Stimulated activated CD8-positive, alpha-beta memory T cell treated with anti-CD3 and anti-CD28 coated beads, Interleukin-4, amount 100 ng/mL, for 48 hours (primary cell): Measurements from ENCODE around the gene FAM200A.
"Not testable (repeated sequence)": the region's sequence is repeated elsewhere in the genome, so short reads cannot be mapped to it uniquely, and the experiment has no call there.

Experiments used
- DNase-seq: peaks from one replicate; pipeline ENCODE4 v3.0.0-alpha.2; 2020

The FAM200A gene

GRCh38 chr7:99558306-99559174 is 6.6 kb upstream of the FAM200A start, which contains the start of gene ZNF655:
TSS of gene ZNF655 (plus strand) at chr7:99558642. CDS start at chr7:99560560, 1,918 bp downstream.
- peak; percentile 93 for DNase-seq

GRCh38 chr7:99557940-99558305 is 6.0 kb upstream of the FAM200A start:
- DNase-seq = no peak

- DNase-seq = no peak
Measured at GRCh38 chr7:99557196-99557607, 5.3 kb upstream of the FAM200A start.

DNA sequence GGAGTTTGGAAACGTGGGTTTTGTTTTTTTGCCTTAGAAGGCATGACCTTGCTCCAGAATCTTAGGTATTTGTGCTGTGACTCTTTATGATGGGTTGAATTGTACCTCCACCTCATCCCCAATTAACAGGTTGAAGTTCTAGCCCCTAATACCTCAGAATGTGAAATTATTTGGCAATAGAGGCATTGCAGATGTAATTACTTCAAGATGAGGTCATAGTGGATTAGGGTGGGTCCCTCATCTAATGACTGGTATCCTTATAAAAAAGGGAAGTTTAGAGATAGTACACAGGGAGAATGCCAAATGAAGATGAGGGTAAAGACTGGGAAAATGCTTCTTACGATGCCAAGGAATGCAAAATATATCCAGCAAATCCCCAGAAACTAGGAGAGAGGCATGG is 3.0 kb upstream of the FAM200A start:
- no peak for DNase-seq

GRCh38 chr7:99553039-99553438 is 1.1 kb upstream of the FAM200A start:
- no peak for DNase-seq

- no peak for DNase-seq
Measured at GRCh38 chr7:99551334-99551733, 580 bp downstream of the FAM200A start.

DNA sequence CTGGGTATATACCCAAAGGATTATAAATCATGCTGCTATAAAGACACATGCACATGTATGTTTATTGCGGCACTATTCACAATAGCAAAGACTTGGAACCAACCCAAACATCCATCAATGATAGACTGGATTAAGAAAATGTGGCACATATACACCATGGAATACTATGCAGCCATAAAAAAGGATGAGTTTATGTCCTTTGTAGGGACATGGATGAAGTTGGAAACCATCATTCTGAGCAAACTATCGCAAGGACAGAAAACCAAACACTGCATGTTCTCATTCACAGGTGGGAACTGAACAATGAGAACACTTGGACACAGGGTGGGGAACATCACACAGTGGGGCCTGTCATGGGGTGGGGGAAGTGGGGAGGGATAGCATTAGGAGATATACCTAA is 2.4 kb downstream of the FAM200A start:
- DNase-seq = not testable (repeated sequence)

- DNase-seq = not testable (repeated sequence)
Measured at GRCh38 chr7:99545308-99545707, 6.6 kb downstream of the FAM200A start.

DNA sequence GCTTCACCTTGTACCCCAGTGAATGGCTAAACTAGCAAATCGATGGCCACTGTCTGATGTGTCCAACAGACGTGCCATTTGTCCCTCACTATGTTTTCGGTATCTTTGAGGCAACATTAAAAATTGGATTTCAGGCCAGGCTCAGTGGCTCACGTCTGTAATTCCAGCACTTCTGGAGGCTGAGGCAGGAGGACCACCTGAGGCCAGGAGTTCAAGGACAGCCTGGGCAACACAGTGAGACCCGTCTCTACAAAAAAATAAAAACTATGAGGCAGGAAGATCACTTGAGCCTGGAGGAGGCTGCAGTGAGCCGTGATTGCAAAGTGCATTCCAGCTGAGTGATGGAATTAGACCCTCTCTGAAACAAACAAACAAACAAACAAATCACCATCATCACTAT is 8.0 kb downstream of the FAM200A start:
- no peak for DNase-seq

DNA sequence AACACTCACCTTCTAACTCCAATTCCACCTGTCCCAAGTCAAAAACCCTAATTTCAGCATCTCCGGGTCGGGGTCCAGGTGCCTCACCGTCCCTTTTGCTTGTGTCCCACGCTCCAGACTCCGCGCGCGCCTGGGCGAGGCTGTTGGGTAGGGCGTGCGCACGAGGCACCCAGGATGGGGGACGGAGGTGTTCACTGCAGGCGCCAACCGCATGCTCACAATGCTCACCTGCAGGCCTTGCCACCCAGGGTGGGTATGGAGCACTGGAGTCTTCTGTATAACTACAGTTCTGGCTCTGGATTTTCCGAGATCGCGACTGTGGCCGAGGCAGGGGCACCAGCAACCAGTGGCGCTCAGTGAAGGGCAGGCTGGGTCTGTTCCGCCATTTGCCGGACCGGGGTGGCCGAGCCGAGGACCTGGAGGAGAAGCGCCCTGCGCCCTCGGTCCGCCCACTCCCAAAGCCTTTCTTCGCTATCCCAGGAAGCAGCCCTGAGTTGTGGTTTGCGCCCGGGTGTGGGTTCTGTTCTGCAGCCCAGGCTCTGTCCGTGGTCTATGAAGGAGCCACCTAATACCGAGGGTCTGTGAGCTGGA is 8.7 kb downstream of the FAM200A start:
- no peak for DNase-seq

GRCh38 chr7:99541212-99541611 is 10.7 kb downstream of the FAM200A start:
- no peak for DNase-seq

DNA sequence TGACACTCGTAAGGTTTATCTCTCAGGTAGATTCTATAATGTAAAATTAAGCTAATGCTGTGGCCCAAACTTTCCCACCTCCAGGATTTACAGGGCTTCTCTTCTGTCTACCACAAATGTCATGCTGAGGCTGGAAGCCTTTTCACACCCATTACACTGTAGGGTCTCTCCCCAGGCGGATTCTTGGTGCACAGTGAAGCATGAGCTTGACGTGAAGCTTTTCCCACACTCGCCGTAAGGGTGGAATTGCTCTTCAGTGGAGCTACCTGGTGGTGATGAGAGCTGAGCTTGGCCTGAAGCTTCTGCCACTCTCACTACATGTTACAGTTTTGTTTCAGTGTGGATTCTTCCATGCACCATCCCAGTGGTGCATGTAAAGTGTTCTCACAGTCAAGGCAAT is 11.4 kb downstream of the FAM200A start:
- DNase-seq = no peak

GRCh38 chr7:99539213-99539811 is 12.6 kb downstream of the FAM200A start:
- DNase-seq = no peak

GRCh38 chr7:99535667-99536066 is 16.2 kb downstream of the FAM200A start:
- no peak for DNase-seq

GRCh38 chr7:99531354-99531765 is 20.6 kb downstream of the FAM200A start:
- no peak for DNase-seq

DNA sequence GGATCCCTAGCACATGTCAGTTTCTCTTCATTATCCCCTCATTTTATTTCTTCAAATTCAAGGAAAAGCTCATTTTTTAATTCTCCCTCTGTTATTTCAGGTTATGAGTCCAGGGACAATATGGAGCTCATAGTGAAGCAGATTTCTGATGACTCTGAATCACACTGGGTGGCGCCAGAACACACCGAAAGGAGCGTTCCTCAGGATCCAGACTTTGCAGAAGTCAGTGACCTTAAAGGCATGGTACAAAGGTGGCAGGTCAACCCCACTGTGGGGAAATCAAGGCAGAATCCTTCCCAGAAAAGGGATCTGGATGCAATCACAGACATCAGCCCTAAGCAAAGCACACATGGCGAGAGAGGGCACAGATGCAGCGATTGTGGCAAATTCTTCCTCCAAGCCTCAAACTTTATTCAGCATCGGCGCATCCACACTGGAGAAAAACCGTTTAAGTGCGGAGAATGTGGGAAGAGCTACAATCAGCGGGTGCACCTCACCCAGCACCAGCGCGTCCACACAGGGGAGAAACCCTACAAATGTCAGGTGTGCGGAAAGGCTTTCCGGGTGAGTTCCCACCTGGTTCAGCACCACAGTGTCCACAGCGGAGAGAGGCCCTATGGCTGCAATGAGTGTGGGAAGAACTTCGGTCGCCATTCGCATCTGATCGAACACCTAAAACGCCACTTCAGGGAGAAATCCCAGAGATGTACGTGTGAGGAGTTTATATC is 26.0 kb downstream of the FAM200A start:
- DNase-seq = peak; percentile 32

GRCh38 chr7:99521399-99521798 is 30.5 kb downstream of the FAM200A start:
- no peak for DNase-seq

DNA sequence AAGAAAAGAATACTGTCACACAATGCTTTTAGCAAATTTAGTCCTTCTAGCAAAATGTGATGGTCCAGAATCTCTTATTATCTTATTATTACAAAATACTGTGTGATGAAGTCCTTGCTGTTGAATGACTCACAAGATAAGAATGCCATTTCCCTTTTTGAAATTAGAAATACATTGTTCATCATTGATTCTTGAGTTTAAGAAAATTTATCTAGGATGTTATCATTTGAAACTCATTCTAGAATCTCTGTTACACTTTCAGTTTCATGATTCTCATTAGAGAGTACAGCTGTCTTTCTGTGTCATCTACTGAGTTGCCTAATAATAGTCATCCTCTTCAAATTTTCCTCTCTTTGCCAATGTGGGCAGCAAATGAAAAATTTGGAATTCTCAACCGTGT is 37.9 kb downstream of the FAM200A start:
- no peak for DNase-seq

GRCh38 chr7:99505324-99505662 is 46.6 kb downstream of the FAM200A start:
- no peak for DNase-seq

DNA sequence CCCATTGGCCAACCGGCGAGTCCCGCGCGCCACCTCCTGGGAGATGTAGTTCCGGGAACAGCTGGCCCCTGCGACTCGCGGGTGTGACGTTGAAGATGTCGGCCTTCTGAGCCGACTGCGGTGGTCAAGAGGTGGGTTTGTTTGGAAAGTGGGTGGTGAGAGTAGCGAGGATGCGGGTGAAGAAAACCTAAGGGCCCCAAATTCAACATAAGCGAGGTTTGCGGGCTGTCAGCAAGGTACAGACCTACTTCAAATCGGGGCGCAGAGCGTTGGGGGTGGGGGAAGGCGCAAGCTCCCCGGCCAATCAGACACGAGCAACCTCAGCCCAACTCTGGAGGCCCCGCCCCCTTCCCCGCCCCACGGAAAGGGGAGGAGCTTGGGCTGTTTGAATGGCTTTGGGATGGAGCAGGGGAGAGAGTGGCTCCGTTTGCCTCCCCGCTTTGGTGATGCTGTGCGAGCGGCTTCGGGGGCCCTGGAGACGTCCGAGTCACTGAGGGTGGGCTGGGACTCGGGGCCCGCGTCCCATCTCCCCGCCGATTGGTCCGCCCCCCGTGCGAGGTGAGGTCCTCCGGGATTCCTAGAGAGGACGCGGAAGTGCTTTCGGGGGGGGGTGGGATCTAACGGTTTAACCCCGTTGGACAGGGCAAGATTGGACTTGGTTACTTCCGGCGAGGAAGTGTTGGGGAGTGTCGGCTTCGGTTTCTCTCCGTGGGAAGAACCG is 47.2 kb downstream of the FAM200A start, which contains the start of gene ZKSCAN5:
TSS of gene ZKSCAN5 (plus strand) at position 60 of the 721 bp plus-strand sequence. CDS start 1,383 bp downstream, outside the sequence.
- peak; percentile 98 for DNase-seq

- DNase-seq = no peak
Measured at GRCh38 chr7:99504281-99504602, 47.7 kb downstream of the FAM200A start.

DNA sequence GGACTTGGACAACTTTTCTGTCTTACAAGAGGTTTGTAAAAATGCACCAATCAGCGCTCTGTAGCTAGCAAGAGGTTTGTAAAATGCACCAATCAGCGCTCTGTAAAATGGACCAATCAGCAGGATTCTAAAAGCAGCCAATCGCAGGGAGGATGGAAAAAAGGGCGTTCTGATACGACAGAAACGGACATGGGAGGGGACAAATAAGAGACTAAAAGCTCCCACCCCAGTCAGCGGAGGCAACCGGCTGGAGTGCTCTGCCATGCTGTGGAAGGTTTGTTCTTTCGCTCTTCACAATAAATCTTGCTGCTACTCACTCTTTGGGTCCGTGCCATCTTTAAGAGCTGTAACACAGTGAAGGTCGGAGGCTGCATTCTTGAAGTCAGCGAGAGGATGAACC is 50.7 kb downstream of the FAM200A start:
- DNase-seq = not testable (repeated sequence)

DNA sequence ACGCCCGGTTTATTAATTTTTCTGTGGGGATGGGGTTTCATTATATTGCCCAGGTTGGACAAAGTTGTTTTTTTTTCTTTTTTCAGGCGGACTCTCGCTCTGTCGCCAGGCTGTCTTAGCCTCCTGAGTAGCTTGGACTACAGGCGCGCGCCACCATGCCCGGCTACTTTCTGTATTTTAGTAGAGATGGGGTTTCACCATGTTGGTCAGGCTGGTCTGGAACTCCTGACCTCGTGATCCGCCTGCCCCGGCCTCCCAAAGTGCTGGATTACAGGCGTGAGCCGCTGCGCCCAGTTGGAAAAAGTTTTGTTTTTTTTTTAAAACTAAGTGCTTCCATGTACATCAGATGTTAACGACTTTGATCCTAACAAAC is 51.3 kb downstream of the FAM200A start:
- no peak for DNase-seq
